Lung (tissue), 12 donors: ENCODE results near the gene ING1. TPM values are rescaled to one million over a fixed set of nuclear protein-coding genes. Genes with fewer than 3 reads are reported as not detected.

Experiments used
- ATAC-seq: fragments of 200-7000 bp; cut with Tn5 transposase; one replicate; pipeline ENCODE4 v1.9.1; 2020; ENCODE audit warnings: moderate number of reproducible peaks; ENCODE audit not compliant: insufficient read depth, low FRiP score
- DNase-seq, 3 donors: peaks; one replicate each; pipeline ENCODE4 v3.0.0-alpha.2; 2013 to 2017
- H3K27ac ChIP-seq, 2 donors: one replicate each; pipeline ENCODE4 v1.5.1; 2013; ENCODE audit warnings: mild to moderate bottlenecking in 2 of 2, moderate library complexity in 2 of 2, control low read depth in 1 of 2, inconsistent platforms in 1 of 2, low read depth in 1 of 2, low read length in 1 of 2
- H3K27me3 ChIP-seq, 3 donors: one replicate each; pipeline ENCODE4 v1.5.1; 2013; ENCODE audit warnings: low read length in 2 of 3; ENCODE audit not compliant: control insufficient read depth in 3 of 3, insufficient read depth in 3 of 3
- H3K36me3 ChIP-seq, 4 donors: one replicate each; pipeline ENCODE4 v1.5.1; 2013; ENCODE audit warnings: low read length in 4 of 4, mild to moderate bottlenecking in 1 of 4, moderate library complexity in 1 of 4; ENCODE audit not compliant: control insufficient read depth in 4 of 4, insufficient read depth in 4 of 4
- H3K4me1 ChIP-seq, 5 donors: one replicate each; pipeline ENCODE4 v1.5.1; 2013; ENCODE audit warnings: low read length in 5 of 5, mild to moderate bottlenecking in 2 of 5, moderate library complexity in 1 of 5; ENCODE audit not compliant: control insufficient read depth in 5 of 5, insufficient read depth in 5 of 5
- H3K4me3 ChIP-seq: one replicate; pipeline ENCODE4 v1.5.1; 2013; ENCODE audit warnings: mild to moderate bottlenecking, control low read depth, moderate library complexity
- H3K9ac ChIP-seq, 2 donors: one replicate each; pipeline ENCODE4 v1.5.1; 2013; ENCODE audit warnings: low read length in 2 of 2, control low read depth in 1 of 2; ENCODE audit not compliant: insufficient read depth in 1 of 2
- H3K9me3 ChIP-seq, 4 donors: one replicate each; pipeline ENCODE4 v1.5.1; 2013; ENCODE audit warnings: low read length in 3 of 4, mild to moderate bottlenecking in 1 of 4, moderate library complexity in 1 of 4; ENCODE audit not compliant: control insufficient read depth in 4 of 4, insufficient read depth in 3 of 4
- WGBS, 2 donors: extraction: QIAGEN DNeasy Blood & Tissue Kit; methylation state at CpG; one replicate each; pipeline ENCODE4 v1.1.7; 2013; 5-methylcytosine and 5-hydroxymethylcytosine counted together
- polyA plus RNA-seq, 2 donors: library from polyadenylated mRNA; stranded (reverse); fragments of 200-250 nt; gene quantifications; one replicate each; pipeline ENCODE4 v1.2.1, GENCODE V29; 2013
- total RNA-seq, 2 donors: library from RNA; depleted of rRNA in 1 of 2; stranded (reverse); fragments of >200 nt in 1 of 2; gene quantifications; one replicate each; pipeline ENCODE4 v1.2.1, GENCODE V29; 2014 to 2021
- TF ChIP-seq, protein P1 (sequence below): IDR thresholded peaks from 2 replicates; pipeline ENCODE4 v1.5.1; 2012; ENCODE audit warnings: mild to moderate bottlenecking; ENCODE audit errors: control extremely low read depth, extremely low read depth
- donor health status: control.
- donor health status: control.
- donor health status: Bipolar disorder and iron deficiency.
- donor health status: healthy.
- donor health status: DM: yes; HTN: yes; CAD: no.

ING1 gene
- total and polyA plus RNA-seq, 4 donors: 8.8 to 20.6 (median 17.1) TPM

DNA sequence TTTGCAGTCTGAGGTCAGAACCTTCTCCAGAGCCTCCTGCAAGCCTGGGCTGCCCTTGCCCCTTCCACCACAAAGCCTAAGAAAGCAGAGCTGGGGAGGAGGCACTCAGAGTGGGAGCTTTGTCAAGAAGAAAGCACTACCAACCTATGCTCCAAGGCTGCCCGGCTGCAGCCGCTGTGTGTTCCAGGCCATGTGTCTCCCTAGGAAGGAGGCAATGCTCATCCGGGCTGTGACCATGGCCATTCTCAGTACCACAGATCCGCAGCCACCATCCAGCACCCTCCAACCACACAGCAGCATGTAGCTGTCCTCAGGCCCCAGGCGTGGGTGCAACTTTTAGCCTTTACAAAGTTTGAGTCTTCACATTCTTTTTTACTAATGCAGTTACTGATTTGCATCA, 29.6 kb upstream of the ING1 start:
- H3K27ac ChIP-seq: no peak overlapping the region
- H3K9me3 ChIP-seq: no peaks in the 10 kb centered on the region
- H3K36me3 ChIP-seq: peaks cover 20 to 44% (median 29%) of the 10 kb centered on the region in 4 donors
- ATAC-seq: no peak
- peaks cover 0 to 8% (median 0%) of the 10 kb centered on the region in 5 donors for H3K4me1 ChIP-seq
- TF ChIP-seq, protein P1, sequence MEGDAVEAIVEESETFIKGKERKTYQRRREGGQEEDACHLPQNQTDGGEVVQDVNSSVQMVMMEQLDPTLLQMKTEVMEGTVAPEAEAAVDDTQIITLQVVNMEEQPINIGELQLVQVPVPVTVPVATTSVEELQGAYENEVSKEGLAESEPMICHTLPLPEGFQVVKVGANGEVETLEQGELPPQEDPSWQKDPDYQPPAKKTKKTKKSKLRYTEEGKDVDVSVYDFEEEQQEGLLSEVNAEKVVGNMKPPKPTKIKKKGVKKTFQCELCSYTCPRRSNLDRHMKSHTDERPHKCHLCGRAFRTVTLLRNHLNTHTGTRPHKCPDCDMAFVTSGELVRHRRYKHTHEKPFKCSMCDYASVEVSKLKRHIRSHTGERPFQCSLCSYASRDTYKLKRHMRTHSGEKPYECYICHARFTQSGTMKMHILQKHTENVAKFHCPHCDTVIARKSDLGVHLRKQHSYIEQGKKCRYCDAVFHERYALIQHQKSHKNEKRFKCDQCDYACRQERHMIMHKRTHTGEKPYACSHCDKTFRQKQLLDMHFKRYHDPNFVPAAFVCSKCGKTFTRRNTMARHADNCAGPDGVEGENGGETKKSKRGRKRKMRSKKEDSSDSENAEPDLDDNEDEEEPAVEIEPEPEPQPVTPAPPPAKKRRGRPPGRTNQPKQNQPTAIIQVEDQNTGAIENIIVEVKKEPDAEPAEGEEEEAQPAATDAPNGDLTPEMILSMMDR: no peak
- DNase-seq: no peak
- H3K4me3 ChIP-seq: no peak overlapping the region
- peak overlapping the region in 1 of 2 donors; percentile 38 for H3K9ac ChIP-seq
- H3K27me3 ChIP-seq: no peaks in the 10 kb centered on the region
- 93 to 95% methylated on average over 5 of the region's 5 CpGs for WGBS, 2 donors

DNA sequence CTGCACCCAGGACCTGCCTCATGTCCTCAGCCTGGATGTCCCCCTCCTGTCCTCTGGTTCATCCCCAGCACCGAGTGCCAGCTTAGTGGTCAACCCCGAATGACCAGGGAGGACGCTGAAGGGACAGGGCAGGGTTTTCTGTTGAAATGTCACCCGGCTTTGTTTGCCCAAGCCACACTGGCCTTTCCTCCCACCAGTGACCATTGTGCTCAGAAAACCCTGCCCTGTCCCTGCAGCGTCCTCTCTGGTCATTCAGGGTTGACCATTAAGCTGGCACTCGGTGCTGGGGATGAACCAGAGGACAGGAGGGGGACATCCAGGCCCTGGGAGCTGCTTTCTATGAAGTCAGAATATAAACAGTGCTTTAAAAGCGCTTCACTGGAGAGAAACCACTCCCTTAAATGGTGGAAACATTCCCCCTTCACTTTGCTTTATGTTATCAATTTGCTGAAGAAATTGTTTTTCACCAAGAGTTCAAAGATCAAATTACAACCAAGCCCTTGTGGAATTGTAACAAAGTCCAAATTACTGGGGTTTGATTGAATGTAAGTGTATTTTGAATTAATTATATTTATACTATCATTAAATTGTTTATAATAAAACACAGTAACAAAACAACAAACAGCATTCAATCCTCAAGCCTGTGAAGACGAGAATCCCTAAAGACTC, 29.0 kb upstream of the ING1 start:
- DNase-seq (peak in 2 of 3 donors; percentile 28 to 41), ATAC-seq (no peak)
- Histone ChIP-seq H3K27me3 (no peaks in the 10 kb centered on the region), H3K27ac (no peak overlapping the region), H3K4me3 (no peak overlapping the region), H3K9ac (no peak overlapping the region), H3K4me1 (peaks cover 0 to 8% (median 0%) of the 10 kb centered on the region in 5 donors), H3K36me3 (peaks cover 22 to 44% (median 29%) of the 10 kb centered on the region in 4 donors), H3K9me3 (no peaks in the 10 kb centered on the region)
- 89 to 90% methylated on average over 8 of the region's 8 CpGs for WGBS, 2 donors
- TF ChIP-seq, protein P1: no peak

DNA sequence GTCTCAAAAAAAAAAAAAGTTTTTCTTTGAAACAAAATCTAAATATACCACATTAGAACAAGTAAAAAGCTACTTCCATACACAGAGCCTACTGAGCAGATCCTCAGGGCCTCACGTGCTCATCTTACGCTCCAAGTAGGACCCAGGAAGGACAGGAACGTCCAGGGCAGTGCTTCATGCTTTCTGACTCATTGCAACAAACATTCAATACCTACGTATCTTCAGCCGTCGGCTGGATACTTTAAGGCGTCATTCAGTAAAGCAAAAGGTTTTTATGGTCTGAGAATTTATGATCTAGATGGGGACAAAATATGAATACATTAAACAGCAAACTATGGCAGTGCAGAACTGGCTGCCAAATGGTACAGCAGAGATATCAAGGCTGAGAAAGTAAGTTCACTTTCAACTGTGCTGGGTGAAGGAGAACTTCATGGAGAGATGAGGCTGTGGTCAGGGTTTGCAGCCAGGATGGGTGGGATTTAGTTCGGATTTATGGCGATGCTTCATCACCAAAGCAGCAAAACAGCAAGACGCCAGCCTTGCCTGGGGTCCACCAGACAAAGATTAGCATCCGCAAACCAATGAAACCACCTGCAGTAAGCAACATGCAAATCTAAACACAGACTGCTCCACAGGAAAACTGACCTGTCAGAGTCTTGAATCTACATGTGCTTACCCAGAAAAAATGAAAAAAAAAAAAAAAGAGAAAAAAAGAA, 28.0 kb upstream of the ING1 start:
- no peak overlapping the region for H3K9ac ChIP-seq
- H3K4me1 ChIP-seq: peaks cover 0 to 8% (median 0%) of the 10 kb centered on the region in 5 donors
- peaks cover 22 to 42% (median 27%) of the 10 kb centered on the region in 4 donors for H3K36me3 ChIP-seq
- ATAC-seq (no peak), DNase-seq (no peak)
- no peak overlapping the region for H3K4me3 ChIP-seq
- H3K9me3 ChIP-seq: no peaks in the 10 kb centered on the region
- WGBS, 2 donors: 90 to 94% methylated on average over 11 of the region's 11 CpGs
- no peak overlapping the region for H3K27ac ChIP-seq
- TF ChIP-seq, protein P1: no peak
- H3K27me3 ChIP-seq: no peaks in the 10 kb centered on the region
